ENCODE measurements around the gene HOATZ. TPM values are rescaled to one million over a fixed set of nuclear protein-coding genes. Genes with fewer than 3 reads are reported as not detected.

HOATZ gene
- total and polyA plus RNA-seq, 2 donors (not counting 1 experiment from before 2014, with no cell fraction given): not detected

GRCh38 chr11:111561306-111561705 lies 46.7 kb downstream of the HOATZ start:
- H3K27me3 ChIP-seq (ENCODE audit: control insufficient read depth, insufficient read depth, low read length): no peaks in the 10 kb centered on the region
- H4K20me1 ChIP-seq (ENCODE audit: control insufficient read depth, extremely low read depth, insufficient read depth, low read length): no peaks in the 10 kb centered on the region
- no peak for DNase-seq (ENCODE audit: low read depth in 2 of 2)
- TF ChIP-seq, protein P1, sequence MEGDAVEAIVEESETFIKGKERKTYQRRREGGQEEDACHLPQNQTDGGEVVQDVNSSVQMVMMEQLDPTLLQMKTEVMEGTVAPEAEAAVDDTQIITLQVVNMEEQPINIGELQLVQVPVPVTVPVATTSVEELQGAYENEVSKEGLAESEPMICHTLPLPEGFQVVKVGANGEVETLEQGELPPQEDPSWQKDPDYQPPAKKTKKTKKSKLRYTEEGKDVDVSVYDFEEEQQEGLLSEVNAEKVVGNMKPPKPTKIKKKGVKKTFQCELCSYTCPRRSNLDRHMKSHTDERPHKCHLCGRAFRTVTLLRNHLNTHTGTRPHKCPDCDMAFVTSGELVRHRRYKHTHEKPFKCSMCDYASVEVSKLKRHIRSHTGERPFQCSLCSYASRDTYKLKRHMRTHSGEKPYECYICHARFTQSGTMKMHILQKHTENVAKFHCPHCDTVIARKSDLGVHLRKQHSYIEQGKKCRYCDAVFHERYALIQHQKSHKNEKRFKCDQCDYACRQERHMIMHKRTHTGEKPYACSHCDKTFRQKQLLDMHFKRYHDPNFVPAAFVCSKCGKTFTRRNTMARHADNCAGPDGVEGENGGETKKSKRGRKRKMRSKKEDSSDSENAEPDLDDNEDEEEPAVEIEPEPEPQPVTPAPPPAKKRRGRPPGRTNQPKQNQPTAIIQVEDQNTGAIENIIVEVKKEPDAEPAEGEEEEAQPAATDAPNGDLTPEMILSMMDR (conservative IDR thresholded peaks at IDR 0.05 in 1 of 2, IDR thresholded peaks at IDR 0.05 in 1 of 2; ENCODE audit: low read depth in 1 of 2, low read length in 2 of 2): no peak
- TF ChIP-seq EZH2 (IDR thresholded peaks at IDR 0.05; ENCODE audit: low read length, missing control alignments): no peak
- no peak overlapping the region for H2AFZ ChIP-seq (ENCODE audit: low read length)
- H3K36me3 ChIP-seq (ENCODE audit: control insufficient read depth, insufficient read depth, low read length): peaks cover 6% of the 10 kb centered on the region
- no peak overlapping the region for H3K4me3 ChIP-seq (replicated peaks in 1 of 4; ENCODE audit: control extremely low read depth in 1 of 4, insufficient read depth in 1 of 4, low read depth in 3 of 4, low read length in 4 of 4)
- H3K79me2 ChIP-seq (ENCODE audit: control insufficient read depth, insufficient read depth, low read length): no peaks in the 10 kb centered on the region
- H3K9me3 ChIP-seq (ENCODE audit: control insufficient read depth, insufficient read depth, low read depth, low read length): no peaks in the 10 kb centered on the region
- no peak overlapping the region for H3K9ac ChIP-seq (ENCODE audit: insufficient read depth, low read length)
- H3K4me1 ChIP-seq (ENCODE audit: control insufficient read depth, extremely low read depth, insufficient read depth, low read length): peaks cover 39% of the 10 kb centered on the region
- peak overlapping the region; percentile 32 for H3K27ac ChIP-seq (ENCODE audit: insufficient read depth, low read length)
- H3K4me2 ChIP-seq (ENCODE audit: extremely low read depth, insufficient read depth, low read length): no peak overlapping the region

DNA sequence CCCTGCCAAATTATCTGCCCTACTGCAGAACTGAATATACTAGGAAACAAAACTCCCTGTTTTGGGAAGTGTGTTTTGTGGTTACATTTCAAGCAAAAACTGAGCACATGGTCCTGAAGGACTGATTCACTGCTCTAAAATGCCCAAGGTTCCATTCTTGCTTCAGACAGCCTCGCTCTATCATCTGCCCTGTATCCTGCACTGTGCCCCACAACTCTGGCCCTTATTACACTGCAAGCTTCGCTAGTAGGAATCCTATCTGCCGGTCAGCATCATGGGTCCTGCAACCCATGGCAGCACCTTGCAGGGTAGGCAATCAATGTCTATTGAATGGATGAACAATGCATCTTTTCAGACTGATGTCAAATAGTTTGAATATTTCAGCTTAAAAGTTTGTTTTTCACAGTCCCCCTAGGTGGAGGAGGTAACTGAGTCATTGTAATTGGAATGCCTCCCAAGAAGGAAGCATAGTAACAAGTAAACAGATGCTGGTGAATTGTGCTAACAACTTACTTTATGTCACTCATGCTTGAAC lies 47.3 kb downstream of the HOATZ start:
- peak overlapping the region; percentile 44 for H3K4me2 ChIP-seq (ENCODE audit: extremely low read depth, insufficient read depth, low read length)
- peaks cover 34% of the 10 kb centered on the region for H3K4me1 ChIP-seq (ENCODE audit: control insufficient read depth, extremely low read depth, insufficient read depth, low read length)
- H3K4me3 ChIP-seq (replicated peaks in 1 of 4; ENCODE audit: control extremely low read depth in 1 of 4, insufficient read depth in 1 of 4, low read depth in 3 of 4, low read length in 4 of 4): no peak overlapping the region
- peak; percentile 76 to 90 for DNase-seq (ENCODE audit: low read depth in 2 of 2)
- H4K20me1 ChIP-seq (ENCODE audit: control insufficient read depth, extremely low read depth, insufficient read depth, low read length): no peaks in the 10 kb centered on the region
- peaks cover 6% of the 10 kb centered on the region for H3K36me3 ChIP-seq (ENCODE audit: control insufficient read depth, insufficient read depth, low read length)
- H3K27me3 ChIP-seq (ENCODE audit: control insufficient read depth, insufficient read depth, low read length): no peaks in the 10 kb centered on the region
- H3K9me3 ChIP-seq (ENCODE audit: control insufficient read depth, insufficient read depth, low read depth, low read length): no peaks in the 10 kb centered on the region
- H3K79me2 ChIP-seq (ENCODE audit: control insufficient read depth, insufficient read depth, low read length): no peaks in the 10 kb centered on the region
- no peak overlapping the region for H2AFZ ChIP-seq (ENCODE audit: low read length)
- H3K9ac ChIP-seq (ENCODE audit: insufficient read depth, low read length): no peak overlapping the region
- TF ChIP-seq, protein P1 (conservative IDR thresholded peaks at IDR 0.05 in 1 of 2, IDR thresholded peaks at IDR 0.05 in 1 of 2; ENCODE audit: low read depth in 1 of 2, low read length in 2 of 2): no peak
- TF ChIP-seq EZH2 (IDR thresholded peaks at IDR 0.05; ENCODE audit: low read length, missing control alignments): no peak
- H3K27ac ChIP-seq (ENCODE audit: insufficient read depth, low read length): peak overlapping the region; percentile 32

DNA sequence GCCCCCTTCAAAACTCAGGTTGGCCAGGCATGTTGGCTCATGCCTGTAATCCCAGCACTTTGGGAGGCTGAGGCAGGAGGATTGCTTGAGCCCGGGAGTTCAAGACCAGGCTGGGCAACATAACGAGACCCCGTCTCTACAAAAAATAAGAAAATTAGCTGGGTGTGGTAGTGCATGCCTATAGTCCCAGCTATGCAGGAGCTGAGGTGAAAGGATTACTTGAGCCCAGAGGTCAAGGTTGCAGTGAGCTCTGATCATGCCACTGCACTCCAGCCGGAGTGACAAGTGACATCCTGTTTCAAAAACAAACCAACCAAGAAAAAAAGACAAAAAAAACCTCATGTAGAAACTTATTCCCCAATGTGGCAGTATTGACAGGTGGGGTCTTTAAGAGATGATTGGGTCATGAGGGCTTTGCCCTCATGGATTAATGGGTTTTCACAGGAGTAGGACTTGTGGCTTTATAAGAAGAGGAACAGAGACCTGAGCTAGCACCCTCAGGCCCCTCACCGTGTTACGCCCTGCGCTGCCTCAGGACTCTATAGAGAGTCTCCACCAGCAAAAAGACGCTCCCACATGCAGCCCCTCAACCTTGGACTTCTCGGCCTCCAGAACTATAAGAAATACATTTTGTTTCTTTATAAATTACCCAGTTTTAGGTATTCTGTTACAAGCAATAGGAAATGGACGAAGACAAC lies 48.3 kb downstream of the HOATZ start:
- Histone ChIP-seq H3K4me3 (replicated peaks in 1 of 4; ENCODE audit: control extremely low read depth in 1 of 4, insufficient read depth in 1 of 4, low read depth in 3 of 4, low read length in 4 of 4) (no peak overlapping the region), H3K9me3 (ENCODE audit: control insufficient read depth, insufficient read depth, low read depth, low read length) (no peaks in the 10 kb centered on the region), H3K4me2 (ENCODE audit: extremely low read depth, insufficient read depth, low read length) (no peak overlapping the region), H3K79me2 (ENCODE audit: control insufficient read depth, insufficient read depth, low read length) (no peaks in the 10 kb centered on the region), H3K27me3 (ENCODE audit: control insufficient read depth, insufficient read depth, low read length) (no peaks in the 10 kb centered on the region), H3K36me3 (ENCODE audit: control insufficient read depth, insufficient read depth, low read length) (peaks cover 6% of the 10 kb centered on the region), H3K4me1 (ENCODE audit: control insufficient read depth, extremely low read depth, insufficient read depth, low read length) (peaks cover 27% of the 10 kb centered on the region), H3K9ac (ENCODE audit: insufficient read depth, low read length) (no peak overlapping the region), H4K20me1 (ENCODE audit: control insufficient read depth, extremely low read depth, insufficient read depth, low read length) (no peaks in the 10 kb centered on the region), H3K27ac (ENCODE audit: insufficient read depth, low read length) (peak overlapping the region; percentile 32), H2AFZ (ENCODE audit: low read length) (no peak overlapping the region)
- TF ChIP-seq, protein P1 (conservative IDR thresholded peaks at IDR 0.05 in 1 of 2, IDR thresholded peaks at IDR 0.05 in 1 of 2; ENCODE audit: low read depth in 1 of 2, low read length in 2 of 2): no peak
- no peak for TF ChIP-seq EZH2 (IDR thresholded peaks at IDR 0.05; ENCODE audit: low read length, missing control alignments)
- DNase-seq (ENCODE audit: low read depth in 2 of 2): no peak

Measured in fibroblast of lung (primary cell).